ENCODE measurements around the gene CLPTM1L. TPM values are rescaled to one million over a fixed set of nuclear protein-coding genes. Genes with fewer than 3 reads are reported as not detected.

CLPTM1L gene
- total RNA-seq, 1 donor from 2014 or later = 100 TPM

GRCh38 chr5:1282131-1282992 lies 62.5 kb downstream of the CLPTM1L start:
- no peak for TF ChIP-seq CTCF (IDR thresholded peaks at IDR 0.05)
- POLR2A ChIA-PET = interaction anchor here (0.6 kb wide), 1 partner anchor 42 kb away, joined by 17 read pairs; no protein-coding TSS in a partner anchor
- no peaks in the 10 kb centered on the region for H3K4me1 Mint-ChIP-seq
- ATAC-seq (ENCODE audit: low read depth) (no peak), DNase-seq (no peak)
- H3K9me3 Mint-ChIP-seq = no peaks in the 10 kb centered on the region
- H3K27me3 Mint-ChIP-seq = no peaks in the 10 kb centered on the region
- intact Hi-C loops (cut with micrococcal nuclease) = no loop called here
- no peaks in the 10 kb centered on the region for H3K36me3 Mint-ChIP-seq (ENCODE audit: low read depth)
- no peak overlapping the region for H3K27ac Mint-ChIP-seq
- CTCF ChIA-PET = no interaction called here
- H3K4me3 Mint-ChIP-seq = no peak overlapping the region

GRCh38 chr5:1281038-1281882 lies 63.6 kb downstream of the CLPTM1L start:
- intact Hi-C loops (cut with micrococcal nuclease) = no loop called here
- ATAC-seq (ENCODE audit: low read depth) (no peak), DNase-seq (no peak)
- no peak overlapping the region for H3K27ac Mint-ChIP-seq
- ChIA-PET POLR2A (no interaction called here), CTCF (no interaction called here)
- no peaks in the 10 kb centered on the region for H3K4me1 Mint-ChIP-seq
- no peaks in the 10 kb centered on the region for H3K36me3 Mint-ChIP-seq (ENCODE audit: low read depth)
- H3K9me3 Mint-ChIP-seq = no peaks in the 10 kb centered on the region
- TF ChIP-seq CTCF (IDR thresholded peaks at IDR 0.05) = no peak
- no peaks in the 10 kb centered on the region for H3K27me3 Mint-ChIP-seq
- H3K4me3 Mint-ChIP-seq = no peak overlapping the region

- Mint-ChIP-seq H3K9me3 (no peaks in the 10 kb centered on the region), H3K4me1 (no peaks in the 10 kb centered on the region), H3K27me3 (no peaks in the 10 kb centered on the region), H3K4me3 (no peak overlapping the region), H3K36me3 (ENCODE audit: low read depth) (no peaks in the 10 kb centered on the region), H3K27ac (no peak overlapping the region)
- intact Hi-C loops (cut with micrococcal nuclease) = no loop called here
- POLR2A ChIA-PET = no interaction called here
- TF ChIP-seq CTCF (IDR thresholded peaks at IDR 0.05) = no peak
- DNase-seq = no peak
- CTCF ChIA-PET = no interaction called here
- ATAC-seq (ENCODE audit: low read depth) = no peak
Measured at GRCh38 chr5:1280177-1281037, 64.5 kb downstream of the CLPTM1L start.

GRCh38 chr5:1279443-1280151 lies 65.3 kb downstream of the CLPTM1L start:
- CTCF ChIA-PET = no interaction called here
- intact Hi-C loops (cut with micrococcal nuclease) = no loop called here

More at GRCh38 chr5:1279443-1280151, 65.3 kb downstream of the CLPTM1L start:
- Mint-ChIP-seq H3K9me3 (no peaks in the 10 kb centered on the region), H3K36me3 (ENCODE audit: low read depth) (no peaks in the 10 kb centered on the region), H3K27ac (no peak overlapping the region), H3K4me3 (no peak overlapping the region), H3K27me3 (no peaks in the 10 kb centered on the region), H3K4me1 (no peaks in the 10 kb centered on the region)
- ATAC-seq (ENCODE audit: low read depth) (no peak), DNase-seq (no peak)
- POLR2A ChIA-PET = no interaction called here
- TF ChIP-seq CTCF (IDR thresholded peaks at IDR 0.05) = no peak
